ENCODE results near the gene ZMYND12.

The ZMYND12 gene

DNA sequence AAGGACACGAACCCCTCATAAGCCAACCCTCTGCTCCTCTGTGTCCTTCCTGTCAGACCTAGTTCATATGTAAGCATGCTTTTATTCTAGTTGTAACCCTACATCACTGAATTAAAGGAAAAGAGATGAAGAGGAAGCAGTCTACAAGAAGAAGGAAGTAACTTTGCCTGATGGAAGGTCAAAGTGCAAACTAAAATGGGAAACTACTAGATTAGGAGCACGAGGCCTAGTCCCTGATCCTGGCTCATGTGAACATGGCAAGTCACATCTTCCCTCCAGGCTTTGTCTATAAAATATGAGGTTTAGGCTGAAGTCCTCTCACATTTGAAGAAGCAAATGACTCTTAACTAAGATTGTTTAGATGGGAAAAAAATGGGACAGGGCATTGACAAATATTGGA, 13.2 kb downstream of the ZMYND12 start:
- DNase-seq (ENCODE audit: low read depth, low spot score) = no peak

DNA sequence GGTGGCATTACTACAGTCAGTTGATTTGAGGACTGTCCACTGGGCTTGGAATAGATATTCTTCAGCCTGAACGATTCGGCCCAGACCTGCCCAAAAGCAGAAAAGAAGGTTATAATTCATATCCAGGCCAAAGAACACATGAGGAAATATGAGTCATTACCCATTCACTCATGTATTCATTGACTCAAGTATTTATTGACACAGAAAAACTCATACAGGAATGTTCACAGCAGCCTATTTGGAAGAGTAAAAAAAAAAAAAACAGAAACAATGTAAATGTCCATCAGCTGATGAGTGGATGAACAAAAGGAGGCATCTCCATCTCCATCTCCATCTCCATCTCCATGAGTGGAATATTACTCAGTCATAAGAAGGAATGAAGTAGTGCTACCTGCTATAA, 15.9 kb downstream of the ZMYND12 start:
- DNase-seq (ENCODE audit: low read depth, low spot score) = peak; percentile 67

DNA sequence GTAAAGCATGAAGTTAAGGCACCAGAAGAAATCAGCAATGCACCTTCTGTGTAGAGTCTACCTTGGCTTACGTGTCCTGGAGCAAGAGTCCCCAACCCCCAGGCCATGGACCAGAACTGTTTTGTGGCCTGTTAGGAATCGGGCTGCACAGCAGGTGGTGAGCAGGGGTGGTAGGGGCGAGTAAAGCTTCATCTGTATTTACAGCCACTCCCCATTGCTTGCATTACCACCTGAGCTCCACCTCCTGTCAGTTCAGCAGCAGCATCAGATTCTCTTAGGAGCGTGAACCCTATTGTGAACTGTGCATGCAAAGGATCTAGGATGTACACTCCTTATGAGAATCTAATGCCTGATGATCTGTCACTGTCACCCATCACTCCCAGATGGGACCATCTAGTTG, 21.5 kb downstream of the ZMYND12 start:
- no peak for DNase-seq (ENCODE audit: low read depth, low spot score)

DNA sequence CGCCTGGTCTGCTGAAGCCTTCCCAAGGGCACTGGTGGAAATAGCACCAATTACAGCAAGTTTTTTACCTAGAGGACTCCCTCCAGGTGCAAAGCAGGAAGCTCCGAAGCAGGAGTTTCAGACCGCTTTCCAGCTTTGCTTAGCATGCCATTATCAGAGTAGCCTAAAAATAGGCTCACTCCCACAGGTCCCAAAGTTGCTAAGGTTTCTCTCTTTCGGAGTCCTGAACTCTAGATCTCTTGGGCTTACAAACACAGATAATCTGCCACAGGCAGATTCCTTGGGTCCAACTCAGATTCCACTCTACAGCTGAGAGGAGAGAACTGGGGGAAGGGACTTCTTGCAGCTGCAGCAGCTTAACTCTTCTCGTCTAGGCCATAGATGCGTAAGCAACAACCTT, 22.5 kb downstream of the ZMYND12 start:
- no peak for DNase-seq (ENCODE audit: low read depth, low spot score)

DNA sequence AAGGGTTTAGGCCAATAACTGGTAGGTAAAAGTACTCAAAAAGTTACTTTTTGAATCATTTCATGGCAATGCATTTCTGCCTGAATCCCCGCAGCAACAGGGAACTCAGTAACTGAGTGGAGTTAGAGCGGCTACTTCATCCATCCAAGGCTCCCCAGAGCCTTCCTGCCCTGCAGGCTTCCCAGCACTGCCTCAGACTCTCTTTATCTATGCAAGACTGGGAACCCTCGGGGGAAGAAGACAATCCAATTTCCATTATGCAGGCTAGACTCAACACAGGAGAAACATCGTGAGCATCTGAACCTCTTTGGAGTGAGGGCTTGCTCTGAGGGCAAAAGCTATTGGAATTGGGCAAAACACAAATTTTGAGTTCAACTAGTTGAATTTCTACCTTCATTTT, 23.1 kb downstream of the ZMYND12 start:
- no peak for DNase-seq (ENCODE audit: low read depth, low spot score)

DNA sequence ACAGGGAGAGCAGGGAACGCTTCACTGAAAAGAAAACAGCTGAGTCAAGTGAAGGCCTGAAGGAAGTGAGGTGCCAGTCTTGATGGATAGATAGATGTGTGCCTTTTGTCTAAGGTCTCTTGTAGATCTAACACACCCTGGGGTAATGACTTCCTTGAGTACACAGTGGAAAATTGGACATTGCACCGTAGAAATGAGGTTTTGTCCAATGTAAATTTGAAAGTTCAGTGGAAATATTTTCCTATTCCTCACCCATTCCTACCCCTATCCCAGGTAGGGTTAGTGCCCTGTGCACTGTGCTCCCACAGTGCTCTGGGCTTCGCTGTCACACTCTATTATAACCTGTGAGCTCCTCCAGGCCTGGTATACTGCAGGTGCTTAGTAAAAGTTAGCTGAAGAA, 24.3 kb downstream of the ZMYND12 start:
- no peak for DNase-seq (ENCODE audit: low read depth, low spot score)

DNA sequence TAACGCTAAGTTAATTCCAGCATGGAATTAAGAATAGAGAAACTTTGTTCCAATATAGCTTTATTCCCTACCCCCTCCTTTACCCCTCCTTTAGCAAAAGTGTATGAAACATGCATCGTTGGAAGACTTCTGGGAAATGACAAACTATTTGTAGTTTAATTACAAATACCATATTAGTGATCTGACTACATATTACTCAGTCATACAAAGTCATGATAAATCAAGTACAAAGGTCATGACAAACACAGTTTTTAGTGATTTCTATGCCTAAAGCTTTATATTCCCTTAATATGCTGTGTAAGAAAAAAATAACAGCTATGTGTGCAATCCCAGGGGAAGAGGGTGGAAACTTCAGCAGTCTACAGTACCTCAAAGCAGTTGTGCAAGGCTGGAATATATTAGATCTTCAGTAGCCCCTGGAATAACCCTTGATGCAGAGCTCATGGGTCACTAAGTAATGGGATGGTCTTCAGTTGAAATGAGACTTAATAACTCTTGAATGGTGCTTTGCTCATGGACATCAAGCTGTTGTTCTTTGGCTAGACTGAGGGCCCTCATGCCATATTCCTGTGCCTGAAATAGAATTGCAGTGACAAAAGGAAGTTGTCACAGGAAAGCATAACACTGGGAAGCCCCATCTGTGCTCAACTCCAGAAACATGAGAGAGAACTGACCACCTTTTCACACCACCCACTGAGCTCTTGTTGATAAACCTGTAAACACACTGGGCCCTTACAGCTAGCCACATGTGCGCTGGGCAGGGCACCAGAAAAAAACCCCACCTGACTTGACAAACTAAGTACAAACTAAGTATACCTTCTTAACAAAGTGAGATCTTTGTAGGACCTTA, 25.3 kb downstream of the ZMYND12 start:
- DNase-seq (ENCODE audit: low read depth, low spot score) = no peak

DNA sequence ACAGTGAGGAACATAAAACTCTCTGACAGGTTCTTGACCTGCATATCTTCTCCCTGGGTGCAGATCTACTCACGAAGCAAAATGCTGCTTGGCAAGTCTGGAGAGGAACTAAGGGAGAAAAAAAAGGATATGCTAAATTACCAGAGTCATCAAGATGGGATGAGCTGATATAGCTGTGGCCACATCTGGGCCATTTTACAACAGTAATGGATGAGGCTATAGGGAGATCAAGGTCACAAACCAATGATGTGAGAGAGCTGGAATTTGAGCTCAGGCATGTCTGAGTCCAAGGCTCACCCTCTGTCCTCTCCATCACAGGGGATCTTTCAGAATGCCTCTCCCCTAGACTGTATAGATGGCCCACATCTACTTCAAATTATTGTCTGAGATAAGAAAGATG, 26.2 kb downstream of the ZMYND12 start:
- DNase-seq (ENCODE audit: low read depth, low spot score) = no peak

DNA sequence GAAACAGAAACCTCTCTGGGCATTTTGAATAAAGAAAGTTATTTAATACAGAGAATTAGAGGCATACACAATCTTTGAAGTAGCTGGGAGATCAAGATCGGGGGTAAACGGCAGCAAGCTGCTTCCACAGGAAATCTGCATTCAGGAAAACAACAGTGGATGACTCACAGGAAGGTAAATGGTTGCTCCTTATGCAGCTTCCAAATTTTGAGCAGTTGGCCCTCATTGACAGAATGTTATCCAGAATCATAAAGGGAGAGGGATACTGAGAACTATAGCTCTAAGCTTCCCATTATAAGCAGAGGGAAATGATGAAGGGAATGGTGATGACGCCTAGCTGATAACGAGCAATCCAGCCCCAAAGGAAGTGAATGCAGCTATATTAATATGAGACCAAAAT, 28.6 kb downstream of the ZMYND12 start:
- DNase-seq (ENCODE audit: low read depth, low spot score) = no peak

DNA sequence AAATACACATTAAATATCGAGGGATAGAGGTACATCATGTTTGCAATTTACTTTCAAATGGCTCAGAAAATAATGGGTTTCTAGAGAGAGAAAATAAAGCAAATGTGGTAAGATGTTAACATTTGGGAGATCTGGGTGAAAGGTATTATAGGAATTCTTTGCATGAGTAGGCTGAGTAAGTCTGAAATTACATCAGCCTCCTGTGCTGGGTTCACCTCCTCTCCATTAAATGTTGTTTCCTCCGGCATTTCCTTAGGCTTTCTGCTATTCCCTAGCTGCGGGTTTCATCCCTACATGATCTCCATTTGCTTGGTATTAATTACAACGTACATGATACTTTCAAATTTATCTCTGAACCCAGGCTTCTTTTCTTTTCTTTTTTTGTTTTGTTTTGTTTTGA, 31.6 kb downstream of the ZMYND12 start:
- no peak for DNase-seq (ENCODE audit: low read depth, low spot score)

DNA sequence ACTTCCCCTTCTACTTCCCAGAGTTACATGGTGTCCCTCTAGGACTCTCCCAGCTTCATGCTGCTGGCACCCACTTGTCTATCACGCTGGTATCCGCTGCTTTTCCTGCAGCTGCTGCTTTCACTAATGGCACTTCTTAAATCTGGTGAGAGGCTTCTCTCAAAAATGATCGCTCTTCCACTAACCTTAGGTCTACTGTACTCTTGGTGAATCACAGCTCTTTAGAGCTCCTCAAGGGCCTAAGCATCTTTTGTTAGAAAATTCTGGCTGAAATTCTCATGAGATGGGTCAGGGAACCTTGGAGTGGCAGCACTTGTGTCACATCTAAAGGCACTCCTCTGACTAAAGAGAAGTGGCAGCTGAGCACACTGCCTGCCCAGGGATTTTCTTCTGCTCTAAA, 32.1 kb downstream of the ZMYND12 start:
- DNase-seq (ENCODE audit: low read depth, low spot score) = no peak

DNA sequence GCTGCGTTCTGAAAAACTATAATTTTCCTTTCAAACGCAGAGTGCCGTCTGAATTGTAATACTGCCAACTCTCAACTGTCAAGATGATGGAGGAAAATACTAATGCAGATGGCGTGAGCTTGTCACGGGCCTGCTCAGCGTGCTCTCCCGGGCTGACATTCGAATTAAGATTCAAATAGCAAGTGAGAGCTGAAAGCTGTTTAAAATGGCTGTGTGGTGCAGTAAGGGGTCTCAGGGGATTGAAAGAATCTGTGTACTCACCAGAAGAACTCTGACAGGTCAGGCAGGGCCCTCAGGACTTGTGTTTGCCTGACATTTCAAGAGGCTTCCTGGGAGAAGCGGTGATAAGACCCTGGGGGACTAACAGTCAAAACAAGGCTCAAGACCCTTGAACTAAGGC, 33.1 kb downstream of the ZMYND12 start:
- no peak for DNase-seq (ENCODE audit: low read depth, low spot score)

DNA sequence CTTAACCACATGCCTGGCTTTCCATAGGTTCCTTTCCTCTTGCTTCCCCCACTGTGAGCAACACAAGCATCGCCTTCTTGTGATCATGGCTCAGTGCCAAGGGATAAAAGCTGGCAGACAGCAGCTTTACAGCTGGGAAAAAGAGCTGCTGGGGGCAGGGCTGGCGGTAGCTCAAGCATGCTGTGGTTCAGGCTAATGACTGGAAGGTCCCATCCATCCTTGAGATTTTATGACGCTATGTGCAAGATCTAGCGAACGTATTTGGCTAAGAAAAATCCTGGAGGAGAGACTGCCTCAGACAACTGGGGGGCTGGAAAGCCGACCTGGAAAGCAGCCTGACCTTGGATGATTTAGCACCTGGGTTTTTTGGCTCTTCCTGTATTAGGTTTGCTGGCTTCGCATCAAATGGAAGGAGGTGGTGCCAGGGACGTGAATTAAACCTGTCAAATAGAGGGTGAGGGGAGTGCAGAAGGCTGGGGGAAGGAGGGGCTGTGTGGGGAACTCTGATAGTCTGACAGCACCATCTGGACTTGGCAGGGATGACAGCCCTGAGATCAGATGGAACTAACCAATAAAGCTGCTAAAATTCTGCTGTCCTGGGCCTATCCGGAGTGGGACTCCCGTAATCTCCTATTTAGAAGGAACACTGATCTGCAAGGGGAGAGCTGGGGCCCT, 34.8 kb downstream of the ZMYND12 start:
- peak; percentile 96 for DNase-seq (ENCODE audit: low read depth, low spot score)

DNA sequence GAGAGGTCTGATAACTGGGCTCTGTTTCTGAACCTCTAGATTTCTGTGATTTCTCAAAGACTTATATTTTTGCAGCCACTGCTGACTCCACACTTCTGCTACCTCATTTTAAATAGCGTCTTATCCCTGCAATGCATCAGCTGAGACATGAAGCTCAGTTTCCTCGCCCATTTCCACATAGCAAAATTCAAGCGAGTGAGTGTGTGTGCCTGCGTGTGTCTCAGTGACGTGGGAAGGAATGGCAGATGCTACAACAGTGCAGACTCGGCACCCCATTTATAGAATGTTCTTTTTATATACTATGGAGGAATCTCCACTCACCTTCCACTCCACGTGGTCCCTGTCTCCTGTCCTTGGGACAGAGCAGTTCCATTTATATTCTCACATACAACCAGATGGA, 35.7 kb downstream of the ZMYND12 start:
- no peak for DNase-seq (ENCODE audit: low read depth, low spot score)

DNA sequence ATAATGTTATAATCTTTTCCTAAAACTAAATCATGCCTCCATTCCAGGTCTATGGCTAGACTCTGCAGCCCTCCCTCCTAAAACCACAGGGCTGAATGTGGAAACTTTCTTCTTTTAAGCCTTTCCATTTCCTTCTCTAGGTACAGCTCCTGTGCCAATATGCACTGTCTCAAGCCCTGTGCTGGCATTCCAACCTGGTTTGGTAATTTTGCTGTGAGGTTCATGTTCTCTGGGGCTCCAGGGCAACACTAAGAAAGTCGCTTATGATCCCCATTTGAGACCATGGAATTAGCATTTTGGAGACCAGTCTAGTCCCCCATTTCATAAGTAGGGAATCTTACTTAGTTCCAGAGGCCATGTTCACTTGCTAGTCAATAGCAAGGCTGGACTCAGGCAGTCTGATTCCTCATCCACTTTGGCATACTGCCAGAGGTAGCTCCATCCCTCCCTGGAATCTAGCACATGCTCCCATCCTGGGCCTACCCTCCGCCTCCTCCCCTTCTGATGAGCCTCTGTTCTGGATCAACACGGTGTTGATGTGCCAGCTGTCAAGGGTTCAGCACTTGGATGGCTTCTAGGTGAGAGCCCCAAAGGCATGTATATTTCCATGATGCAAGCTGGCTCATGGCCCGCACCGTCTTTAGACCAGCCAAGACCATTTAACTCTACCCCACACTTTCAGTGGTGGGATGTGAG, 36.5 kb downstream of the ZMYND12 start:
- peak; percentile 56 for DNase-seq (ENCODE audit: low read depth, low spot score)

DNA sequence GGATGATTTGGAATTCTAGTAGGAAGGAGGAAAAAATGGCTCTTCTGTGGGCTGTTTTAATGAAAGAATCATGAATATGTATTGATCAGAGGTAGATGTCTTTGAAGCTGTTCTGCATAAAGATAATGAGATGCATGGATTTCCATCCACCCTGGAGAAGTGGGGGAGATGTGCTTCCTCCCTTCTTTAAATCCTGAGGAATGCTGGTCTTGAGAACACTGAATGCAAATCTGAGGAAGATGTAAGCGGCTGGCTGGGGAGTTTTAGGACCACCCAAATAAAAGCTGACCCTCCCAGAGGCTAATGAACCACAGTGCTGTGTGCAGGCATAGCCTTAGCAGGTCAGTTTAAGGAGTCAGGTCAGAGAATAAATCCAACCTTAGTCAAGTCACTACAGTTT, 37.3 kb downstream of the ZMYND12 start:
- no peak for DNase-seq (ENCODE audit: low read depth, low spot score)

DNA sequence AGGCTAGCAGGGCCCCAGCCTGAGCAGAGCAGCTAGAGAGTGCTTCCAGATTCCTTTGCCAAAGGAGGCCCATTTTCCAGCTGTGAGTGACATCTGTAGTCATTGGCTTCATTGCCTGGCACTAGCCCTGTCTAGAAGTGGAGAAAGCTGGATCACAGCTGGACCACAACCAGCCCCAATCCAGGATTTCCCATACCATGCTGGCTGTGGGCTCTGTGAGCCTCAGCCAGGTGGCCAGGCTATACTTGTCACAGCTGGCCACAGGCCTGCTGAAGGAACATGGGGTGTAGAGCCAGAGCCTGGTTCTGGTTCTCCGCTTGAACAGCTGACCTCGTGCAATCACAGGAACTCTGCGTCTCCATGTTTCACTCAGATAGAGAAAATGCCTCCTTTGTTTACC, 38.7 kb downstream of the ZMYND12 start:
- no peak for DNase-seq (ENCODE audit: low read depth, low spot score)

DNA sequence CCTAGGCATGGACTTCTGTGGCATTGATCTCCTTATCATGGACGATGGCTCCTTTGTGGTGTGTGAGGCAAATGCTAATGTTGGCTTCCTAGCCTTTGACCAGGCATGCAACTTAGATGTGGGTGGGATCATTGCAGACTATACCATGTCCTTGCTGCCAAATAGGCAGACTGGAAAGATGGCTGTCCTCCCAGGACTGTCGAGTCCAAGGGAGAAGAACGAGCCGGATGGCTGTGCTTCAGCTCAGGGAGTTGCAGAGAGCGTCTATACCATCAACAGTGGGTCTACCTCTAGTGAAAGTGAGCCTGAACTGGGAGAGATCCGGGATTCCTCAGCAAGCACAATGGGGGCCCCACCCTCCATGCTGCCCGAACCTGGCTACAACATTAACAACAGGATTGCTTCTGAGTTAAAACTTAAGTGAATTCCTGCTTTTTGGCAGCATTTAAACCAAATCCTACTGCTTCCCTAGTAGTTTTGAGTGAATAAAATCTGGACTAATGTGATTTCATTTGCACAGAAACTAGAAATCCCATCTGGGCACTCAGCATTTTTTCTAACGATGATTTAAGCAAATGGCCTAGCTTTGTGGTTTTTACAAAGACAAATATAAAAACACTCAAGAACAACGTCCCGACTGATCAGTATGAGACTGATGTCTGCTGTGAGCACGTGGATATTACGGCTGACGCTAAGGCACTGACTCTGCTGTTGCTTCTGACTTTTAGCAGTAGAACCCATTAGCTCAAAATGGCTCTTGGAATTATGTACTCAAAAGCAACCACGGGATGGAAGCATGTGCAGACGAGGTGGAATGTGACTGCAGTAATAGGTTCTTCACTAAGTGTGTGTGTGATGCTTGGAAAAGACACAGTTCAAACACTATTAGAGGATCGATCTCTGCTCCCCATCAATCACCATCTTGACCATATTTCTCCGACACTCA, 41.0 kb downstream of the ZMYND12 start:
- DNase-seq (ENCODE audit: low read depth, low spot score) = no peak

DNA sequence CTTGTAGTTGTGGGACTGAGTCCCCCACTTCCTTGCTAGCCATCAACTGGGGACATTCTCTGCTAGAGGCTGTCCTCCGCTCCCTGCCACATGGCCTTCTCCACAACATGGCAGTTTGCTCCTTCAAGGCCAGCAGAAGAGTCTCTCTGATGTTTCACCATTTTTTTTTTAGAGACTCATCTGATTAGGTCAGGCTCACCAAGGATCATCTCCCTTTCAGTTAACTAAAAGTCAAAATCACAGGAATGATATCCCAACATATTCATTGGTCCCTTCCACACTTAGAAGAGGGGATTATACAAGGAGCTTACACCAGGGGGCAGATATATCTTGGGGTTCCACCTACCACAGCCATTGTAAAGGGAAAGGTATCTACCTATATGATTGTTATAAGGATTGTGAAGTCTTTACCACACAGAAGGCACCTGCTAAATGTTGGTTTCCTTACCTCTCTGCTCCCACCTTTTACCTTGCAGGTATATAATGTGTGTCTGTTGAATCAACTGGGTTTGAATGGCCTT, 51.9 kb downstream of the ZMYND12 start:
- DNase-seq (ENCODE audit: low read depth, low spot score) = no peak

DNA sequence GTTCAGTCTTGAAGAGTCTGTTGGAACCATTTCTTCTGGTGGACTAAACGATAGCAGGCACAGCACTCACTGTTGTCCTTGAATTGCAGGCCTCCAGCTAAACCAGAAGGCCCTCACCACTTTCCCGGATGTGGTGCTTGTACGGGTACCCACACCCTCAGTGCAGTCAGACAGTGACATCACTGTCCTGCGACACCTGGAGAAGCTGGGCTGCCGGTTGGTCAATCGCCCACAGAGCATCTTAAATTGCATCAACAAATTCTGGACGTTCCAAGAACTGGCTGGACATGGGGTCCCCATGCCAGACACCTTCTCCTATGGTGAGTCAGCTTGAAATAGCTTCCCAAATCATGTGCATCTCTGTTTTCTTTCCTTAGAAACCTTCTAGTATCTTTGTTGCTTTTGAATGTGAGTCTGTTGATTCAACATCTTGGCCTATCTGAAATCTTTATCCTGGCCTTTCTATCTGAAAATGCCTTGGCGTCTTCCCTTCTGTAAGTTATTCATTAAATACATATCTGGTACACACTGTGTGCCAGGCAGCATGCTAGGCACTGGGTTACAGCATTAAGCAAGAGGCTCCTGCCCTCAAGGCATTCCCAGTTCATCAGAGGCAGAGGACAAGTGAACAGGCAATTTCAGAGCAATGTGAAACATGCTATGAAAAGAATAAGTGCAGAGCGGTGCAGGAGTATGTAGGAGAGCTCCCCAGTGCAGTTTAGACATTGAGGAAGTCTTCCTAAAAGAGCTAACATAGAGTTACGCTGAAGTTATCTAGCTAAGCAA, 56.3 kb downstream of the ZMYND12 start:
- DNase-seq (ENCODE audit: low read depth, low spot score) = no peak
